CD14-positive monocyte (primary cell): ENCODE measurements around the gene ADAMTS15. TPM values are rescaled to one million over a fixed set of nuclear protein-coding genes. Genes with fewer than 3 reads are reported as not detected.

Experiments used
- DNase-seq, 3 donors: peaks; one replicate each; pipeline ENCODE4 v3.0.0-alpha.2; 2011 to 2022
- H2AFZ ChIP-seq: 2 replicates; pipeline ENCODE4 v1.6.0; 2012; ENCODE audit warnings: mild to moderate bottlenecking, low read depth, low read length, inconsistent platforms; ENCODE audit not compliant: insufficient read depth, poor library complexity, severe bottlenecking
- H3K27ac ChIP-seq, 2 donors: 1 replicate in 1 of 2; 2 replicates in 1 of 2; pipeline ENCODE4 v1.5.1; 2012 to 2013; ENCODE audit warnings: low read length in 2 of 2, control low read depth in 1 of 2, inconsistent platforms in 1 of 2, low read depth in 1 of 2, mild to moderate bottlenecking in 1 of 2
- H3K27me3 ChIP-seq, 2 donors: one replicate each; pipeline versions ENCODE4 v1.6.0 to v1.6.1; 2011 to 2013; ENCODE audit warnings: low read length in 2 of 2; ENCODE audit not compliant: control insufficient read depth in 2 of 2, insufficient read depth in 2 of 2
- H3K36me3 ChIP-seq, 2 donors: replicated peaks in 1 of 2; 1 replicate in 1 of 2; 2 replicates in 1 of 2; pipeline versions ENCODE4 v1.5.1 to v1.6.1; 2012 to 2013; ENCODE audit warnings: low read length in 2 of 2, control low read depth in 1 of 2, inconsistent platforms in 1 of 2, mild to moderate bottlenecking in 1 of 2; ENCODE audit not compliant: insufficient read depth in 2 of 2, control insufficient read depth in 1 of 2
- H3K4me1 ChIP-seq, 2 donors: 1 replicate in 1 of 2; 2 replicates in 1 of 2; pipeline versions ENCODE4 v1.5.1 to v1.6.1; 2012 to 2013; ENCODE audit warnings: low read length in 2 of 2, control low read depth in 1 of 2, inconsistent platforms in 1 of 2, mild to moderate bottlenecking in 1 of 2, moderate library complexity in 1 of 2; ENCODE audit not compliant: insufficient read depth in 2 of 2, control insufficient read depth in 1 of 2
- H3K4me2 ChIP-seq: replicated peaks from 2 replicates; pipeline ENCODE3; 2012; ENCODE audit warnings: low read length, moderate library complexity, mild to moderate bottlenecking; ENCODE audit not compliant: poor library complexity, severe bottlenecking; ENCODE audit errors: extremely low read depth
- H3K4me3 ChIP-seq, 3 experiments: fragments of 200-600 bp in 1 of 3; sonication (generic) in 1 of 3; replicated peaks in 1 of 3; 1 replicate in 2 of 3; 2 replicates in 1 of 3; pipeline ENCODE4 v1.5.1; 2011 to 2013; ENCODE audit warnings: low read length in 3 of 3, mild to moderate bottlenecking in 3 of 3, control low read depth in 2 of 3, low read depth in 2 of 3, inconsistent platforms in 1 of 3, moderate library complexity in 1 of 3
- H3K79me2 ChIP-seq: 2 replicates; pipeline ENCODE4 v1.6.0; 2012; ENCODE audit warnings: mild to moderate bottlenecking, control low read depth, inconsistent platforms, low read length, moderate library complexity; ENCODE audit not compliant: insufficient read depth
- H3K9ac ChIP-seq: 2 replicates; pipeline ENCODE4 v1.6.0; 2017; ENCODE audit warnings: low read length, mild to moderate bottlenecking; ENCODE audit not compliant: insufficient read depth, poor library complexity, severe bottlenecking
- H3K9me3 ChIP-seq, 2 donors: replicated peaks in 1 of 2; 1 replicate in 1 of 2; 2 replicates in 1 of 2; pipeline versions ENCODE4 v1.5.1 to v1.6.1; 2012 to 2013; ENCODE audit warnings: low read length in 2 of 2, control low read depth in 1 of 2; ENCODE audit not compliant: control insufficient read depth in 1 of 2, insufficient read depth in 1 of 2
- H4K20me1 ChIP-seq: 2 replicates; pipeline ENCODE4 v1.6.0; 2012; ENCODE audit warnings: mild to moderate bottlenecking, low read length, control low read depth, moderate library complexity; ENCODE audit not compliant: insufficient read depth
- H3K27ac Mint-ChIP-seq, 7 donors: one replicate each; pipeline ENCODE4 v1.8.0; 2020; ENCODE audit warnings: mild to moderate bottlenecking in 7 of 7, mixed read lengths in 7 of 7, moderate library complexity in 6 of 7, inconsistent platforms in 2 of 7
- H3K27me3 Mint-ChIP-seq, 3 donors: one replicate each; pipeline ENCODE4 v1.8.0; 2021 to 2022; ENCODE audit warnings: low read depth in 3 of 3, mild to moderate bottlenecking in 3 of 3, mixed read lengths in 3 of 3, moderate library complexity in 3 of 3, inconsistent platforms in 1 of 3
- H3K36me3 Mint-ChIP-seq, 2 donors: one replicate each; pipeline ENCODE4 v1.8.0; 2020; ENCODE audit warnings: mixed read lengths in 2 of 2, inconsistent platforms in 1 of 2, mild to moderate bottlenecking in 1 of 2
- H3K4me1 Mint-ChIP-seq: one replicate; pipeline ENCODE4 v1.8.0; 2020; ENCODE audit warnings: mild to moderate bottlenecking, mixed read lengths
- H3K4me3 Mint-ChIP-seq, 2 donors: one replicate each; pipeline ENCODE4 v1.8.0; 2020; ENCODE audit warnings: mild to moderate bottlenecking in 2 of 2, mixed read lengths in 2 of 2, moderate library complexity in 1 of 2
- H3K9me3 Mint-ChIP-seq, 7 donors: one replicate each; pipeline ENCODE4 v1.8.0; 2020 to 2022; ENCODE audit warnings: mixed read lengths in 7 of 7, mild to moderate bottlenecking in 6 of 7, moderate library complexity in 6 of 7, inconsistent platforms in 2 of 7
- WGBS: methylation state at CpG from one replicate; pipeline ENCODE4 v1.1.5; 2013; ENCODE audit warnings: missing lambda C conversion rate; ENCODE audit not compliant: insufficient coverage; 5-methylcytosine and 5-hydroxymethylcytosine counted together
- intact Hi-C, 2 donors: fragments of 100-400 bp; cut with micrococcal nuclease; formaldehyde crosslinking; loops; one replicate each; pipeline versions ENCODE4 v1.15.0 to v1.15.1; 2023
- polyA plus RNA-seq, 3 donors: library from polyadenylated mRNA; depleted of rRNA in 1 of 3; unstranded in 2 of 3; stranded (reverse) in 1 of 3; fragments of 300-500 nt in 2 of 3; fragments of >200 nt in 1 of 3; fragmentation: Illumina TruSeq in 2 of 3; gene quantifications; 1 replicate in 2 of 3; 2 replicates in 1 of 3; pipeline ENCODE4 v1.2.3, GENCODE V29; 2012 to 2021
- TF ChIP-seq, protein P1 (sequence below): fragments of 200-600 bp; IDR thresholded peaks from one replicate; pipeline ENCODE4 v1.8.0; 2022; ENCODE audit warnings: antibody characterized with exemption, mild to moderate bottlenecking

Gene ADAMTS15
- polyA plus RNA-seq, 3 donors, result not detected

DNA sequence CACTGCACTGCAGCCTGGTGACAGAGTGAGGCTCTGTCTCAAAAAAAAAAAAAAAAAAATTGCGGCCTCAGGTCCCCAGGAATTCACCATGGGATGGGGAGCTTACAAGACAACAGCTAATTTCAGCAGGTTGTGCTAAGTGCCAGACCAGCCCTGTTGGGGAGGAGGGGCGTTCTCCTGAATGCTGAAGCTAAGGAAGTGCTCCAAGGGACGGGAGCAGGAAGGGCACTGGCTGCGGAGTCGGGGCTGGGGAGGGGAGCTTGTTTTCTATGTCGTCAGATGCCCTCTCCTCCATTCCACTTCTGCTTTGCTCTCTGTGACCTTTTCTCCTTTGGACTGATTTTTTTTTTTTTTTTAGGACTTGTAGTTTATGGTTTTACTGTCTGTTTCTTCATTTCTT, 4.5 kb downstream of the ADAMTS15 start:
- intact Hi-C loops, result no loop called here
- Mint-ChIP-seq H3K27me3 (peaks cover 35 to 63% (median 45%) of the 10 kb centered on the region in 3 donors), H3K4me1 (peaks cover 5% of the 10 kb centered on the region)

DNA sequence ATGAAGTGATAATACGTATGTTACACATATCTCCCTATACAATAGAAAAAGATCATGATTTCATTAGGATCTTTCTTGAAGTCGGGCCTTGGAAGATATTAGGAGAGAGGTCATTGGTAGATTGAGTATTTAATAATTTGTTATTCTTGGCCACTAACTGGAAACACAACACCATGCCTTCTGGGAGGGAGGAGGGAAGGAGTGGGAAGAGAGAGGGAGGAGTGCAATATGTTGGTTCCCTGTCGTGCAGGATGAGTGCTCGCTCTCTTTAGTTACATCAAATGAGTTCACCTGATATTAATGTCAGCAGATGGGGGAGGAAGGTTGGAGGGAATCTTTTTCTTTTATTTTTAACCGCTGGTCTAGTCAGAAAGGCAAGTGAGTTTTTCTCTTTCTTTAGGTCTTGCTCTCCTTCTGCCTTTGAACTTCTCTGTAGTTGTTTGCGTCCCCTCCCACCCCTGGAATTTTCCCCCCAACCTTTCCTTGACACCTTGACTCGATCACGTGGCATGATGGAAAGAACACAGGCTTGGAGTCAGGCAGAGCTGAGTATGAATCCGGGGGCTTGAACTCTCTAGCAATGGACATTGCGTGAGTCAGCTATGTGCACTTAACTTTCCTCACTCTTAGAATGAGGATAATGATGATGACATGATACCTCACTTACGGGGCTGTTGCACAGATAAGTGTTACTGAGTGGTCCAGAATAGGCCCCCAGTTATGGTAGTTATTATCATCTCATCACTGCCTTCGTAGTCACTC, 6.2 kb downstream of the ADAMTS15 start:
- TF ChIP-seq, protein P1, sequence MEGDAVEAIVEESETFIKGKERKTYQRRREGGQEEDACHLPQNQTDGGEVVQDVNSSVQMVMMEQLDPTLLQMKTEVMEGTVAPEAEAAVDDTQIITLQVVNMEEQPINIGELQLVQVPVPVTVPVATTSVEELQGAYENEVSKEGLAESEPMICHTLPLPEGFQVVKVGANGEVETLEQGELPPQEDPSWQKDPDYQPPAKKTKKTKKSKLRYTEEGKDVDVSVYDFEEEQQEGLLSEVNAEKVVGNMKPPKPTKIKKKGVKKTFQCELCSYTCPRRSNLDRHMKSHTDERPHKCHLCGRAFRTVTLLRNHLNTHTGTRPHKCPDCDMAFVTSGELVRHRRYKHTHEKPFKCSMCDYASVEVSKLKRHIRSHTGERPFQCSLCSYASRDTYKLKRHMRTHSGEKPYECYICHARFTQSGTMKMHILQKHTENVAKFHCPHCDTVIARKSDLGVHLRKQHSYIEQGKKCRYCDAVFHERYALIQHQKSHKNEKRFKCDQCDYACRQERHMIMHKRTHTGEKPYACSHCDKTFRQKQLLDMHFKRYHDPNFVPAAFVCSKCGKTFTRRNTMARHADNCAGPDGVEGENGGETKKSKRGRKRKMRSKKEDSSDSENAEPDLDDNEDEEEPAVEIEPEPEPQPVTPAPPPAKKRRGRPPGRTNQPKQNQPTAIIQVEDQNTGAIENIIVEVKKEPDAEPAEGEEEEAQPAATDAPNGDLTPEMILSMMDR, result no peak
- Histone ChIP-seq H4K20me1 (no peaks in the 10 kb centered on the region), H3K4me1 (no peaks in the 10 kb centered on the region), H3K27ac (no peak overlapping the region), H3K4me3 (no peak overlapping the region), H2AFZ (no peak overlapping the region), H3K9ac (no peak overlapping the region), H3K9me3 (peaks cover 0 to 5% of the 10 kb centered on the region in 2 donors), H3K27me3 (peaks cover 14 to 27% of the 10 kb centered on the region in 2 donors), H3K4me2 (no peak overlapping the region), H3K36me3 (no peaks in the 10 kb centered on the region), H3K79me2 (no peaks in the 10 kb centered on the region)
- intact Hi-C loops, result no loop called here
- peaks cover 19 to 49% (median 31%) of the 10 kb centered on the region in 3 donors for H3K27me3 Mint-ChIP-seq
- H3K36me3 Mint-ChIP-seq, result peaks cover 0 to 2% of the 10 kb centered on the region in 2 donors
- peaks cover 0 to 7% (median 0%) of the 10 kb centered on the region in 7 donors for H3K9me3 Mint-ChIP-seq
- no peak overlapping the region for H3K4me3 Mint-ChIP-seq
- H3K27ac Mint-ChIP-seq, result no peak overlapping the region
- no peaks in the 10 kb centered on the region for H3K4me1 Mint-ChIP-seq
- WGBS, result 83% methylated on average over 1 of the region's 12 CpGs
- DNase-seq, result no peak

More for the DNA sequence above, 4.5 kb downstream of the ADAMTS15 start:
- peaks cover 0 to 2% of the 10 kb centered on the region in 2 donors for H3K36me3 Mint-ChIP-seq
- Histone ChIP-seq H3K27ac (no peak overlapping the region), H4K20me1 (no peaks in the 10 kb centered on the region), H3K9ac (no peak overlapping the region), H3K79me2 (no peaks in the 10 kb centered on the region), H3K36me3 (no peaks in the 10 kb centered on the region), H3K9me3 (peaks cover 0 to 9% of the 10 kb centered on the region in 2 donors), H2AFZ (no peak overlapping the region), H3K4me2 (no peak overlapping the region), H3K4me1 (no peaks in the 10 kb centered on the region), H3K4me3 (no peak overlapping the region), H3K27me3 (peaks cover 27 to 43% of the 10 kb centered on the region in 2 donors)
- no peak for DNase-seq
- H3K27ac Mint-ChIP-seq, result no peak overlapping the region
- TF ChIP-seq, protein P1, result no peak
- H3K9me3 Mint-ChIP-seq, result peaks cover 0 to 8% (median 0%) of the 10 kb centered on the region in 7 donors
- H3K4me3 Mint-ChIP-seq, result no peak overlapping the region
- no CpG with 5 or more reads among the region's 6 CpGs for WGBS
